ENCODE results near the gene ZNF581.

DNA sequence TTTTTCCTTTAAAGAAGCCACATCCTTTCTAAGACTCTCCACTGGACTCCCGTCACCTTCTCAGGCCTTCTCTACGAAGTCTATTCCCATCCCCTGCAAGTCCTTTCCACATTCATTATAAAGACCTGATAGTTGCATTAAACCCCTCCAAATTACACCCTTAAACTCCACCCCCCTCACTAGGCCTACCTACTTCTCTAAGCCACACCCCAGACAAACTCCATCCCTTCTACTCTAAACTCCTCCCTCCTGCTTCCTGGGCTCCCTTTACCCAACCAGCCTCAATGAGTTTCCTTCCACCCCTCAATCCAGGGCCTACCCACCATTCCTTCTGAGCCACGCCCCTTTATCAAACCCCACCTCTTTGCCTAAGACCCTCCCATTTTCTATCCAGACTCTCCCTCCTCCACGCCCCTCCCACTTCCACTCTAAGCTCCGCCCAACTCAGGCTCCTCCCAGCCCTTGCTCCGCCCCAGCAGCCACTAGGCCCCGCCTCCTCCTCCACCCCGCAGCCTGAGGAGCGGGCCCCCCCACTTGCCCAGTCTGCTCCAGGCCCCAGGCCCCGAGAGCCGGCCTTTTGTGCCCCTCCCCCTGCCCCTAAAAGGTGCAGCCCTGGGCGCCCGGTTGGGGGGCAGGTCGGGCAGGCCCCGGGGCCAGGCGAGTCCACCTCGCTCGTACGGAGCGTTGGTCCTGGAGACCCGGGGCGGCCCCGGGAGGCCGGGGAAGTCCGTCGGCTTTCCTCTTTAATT lies 44.6 kb upstream of the ZNF581 start:
- TF ChIP-seq, protein P1, sequence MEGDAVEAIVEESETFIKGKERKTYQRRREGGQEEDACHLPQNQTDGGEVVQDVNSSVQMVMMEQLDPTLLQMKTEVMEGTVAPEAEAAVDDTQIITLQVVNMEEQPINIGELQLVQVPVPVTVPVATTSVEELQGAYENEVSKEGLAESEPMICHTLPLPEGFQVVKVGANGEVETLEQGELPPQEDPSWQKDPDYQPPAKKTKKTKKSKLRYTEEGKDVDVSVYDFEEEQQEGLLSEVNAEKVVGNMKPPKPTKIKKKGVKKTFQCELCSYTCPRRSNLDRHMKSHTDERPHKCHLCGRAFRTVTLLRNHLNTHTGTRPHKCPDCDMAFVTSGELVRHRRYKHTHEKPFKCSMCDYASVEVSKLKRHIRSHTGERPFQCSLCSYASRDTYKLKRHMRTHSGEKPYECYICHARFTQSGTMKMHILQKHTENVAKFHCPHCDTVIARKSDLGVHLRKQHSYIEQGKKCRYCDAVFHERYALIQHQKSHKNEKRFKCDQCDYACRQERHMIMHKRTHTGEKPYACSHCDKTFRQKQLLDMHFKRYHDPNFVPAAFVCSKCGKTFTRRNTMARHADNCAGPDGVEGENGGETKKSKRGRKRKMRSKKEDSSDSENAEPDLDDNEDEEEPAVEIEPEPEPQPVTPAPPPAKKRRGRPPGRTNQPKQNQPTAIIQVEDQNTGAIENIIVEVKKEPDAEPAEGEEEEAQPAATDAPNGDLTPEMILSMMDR (conservative IDR thresholded peaks at IDR 0.05; ENCODE audit: low read depth, low read length), result no peak
- no peak for TF ChIP-seq EZH2 (IDR thresholded peaks at IDR 0.05; ENCODE audit: borderline replicate concordance, low read depth, low read length, poor library complexity, severe bottlenecking)
